ENCODE measurements around the gene NXNL1.

DNA sequence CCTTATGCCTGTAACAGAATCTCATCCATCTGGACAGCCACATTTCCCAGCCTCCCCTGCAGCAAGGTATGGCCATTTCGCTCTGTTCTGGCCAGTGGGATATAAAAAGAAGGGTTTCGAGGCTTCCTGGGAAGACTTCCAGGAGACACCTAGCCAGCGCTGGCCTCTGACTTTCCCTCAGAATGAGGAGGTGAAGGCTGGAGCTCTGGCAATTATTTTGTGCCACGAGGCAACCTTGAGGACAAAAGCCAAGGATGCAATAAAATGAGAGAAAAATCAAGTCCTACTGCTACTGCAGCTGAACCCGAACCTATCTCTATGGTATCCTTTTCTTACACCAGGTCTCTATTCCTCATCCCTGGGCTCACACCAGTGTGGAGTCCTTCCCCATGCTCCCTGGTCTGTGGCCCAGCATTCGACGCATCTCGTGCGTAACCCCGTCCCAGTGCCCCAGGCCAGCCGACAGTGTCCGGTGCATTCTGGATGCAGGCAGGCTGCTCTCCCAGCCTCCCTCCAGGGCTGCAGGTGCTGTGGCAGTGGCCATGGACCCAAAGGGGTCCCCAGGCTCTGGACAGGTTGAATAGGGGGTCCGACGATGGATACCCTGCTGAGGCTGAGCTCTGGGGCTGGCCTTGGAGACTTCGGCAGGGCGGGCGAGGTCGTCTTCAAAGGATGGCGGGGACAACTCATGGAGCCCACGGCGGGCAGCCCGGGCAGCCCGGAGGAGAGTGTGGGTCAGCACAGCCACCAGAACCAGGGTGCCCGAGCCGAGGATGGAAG lies 24.4 kb downstream of the NXNL1 start:
- TF ChIP-seq, protein P1, sequence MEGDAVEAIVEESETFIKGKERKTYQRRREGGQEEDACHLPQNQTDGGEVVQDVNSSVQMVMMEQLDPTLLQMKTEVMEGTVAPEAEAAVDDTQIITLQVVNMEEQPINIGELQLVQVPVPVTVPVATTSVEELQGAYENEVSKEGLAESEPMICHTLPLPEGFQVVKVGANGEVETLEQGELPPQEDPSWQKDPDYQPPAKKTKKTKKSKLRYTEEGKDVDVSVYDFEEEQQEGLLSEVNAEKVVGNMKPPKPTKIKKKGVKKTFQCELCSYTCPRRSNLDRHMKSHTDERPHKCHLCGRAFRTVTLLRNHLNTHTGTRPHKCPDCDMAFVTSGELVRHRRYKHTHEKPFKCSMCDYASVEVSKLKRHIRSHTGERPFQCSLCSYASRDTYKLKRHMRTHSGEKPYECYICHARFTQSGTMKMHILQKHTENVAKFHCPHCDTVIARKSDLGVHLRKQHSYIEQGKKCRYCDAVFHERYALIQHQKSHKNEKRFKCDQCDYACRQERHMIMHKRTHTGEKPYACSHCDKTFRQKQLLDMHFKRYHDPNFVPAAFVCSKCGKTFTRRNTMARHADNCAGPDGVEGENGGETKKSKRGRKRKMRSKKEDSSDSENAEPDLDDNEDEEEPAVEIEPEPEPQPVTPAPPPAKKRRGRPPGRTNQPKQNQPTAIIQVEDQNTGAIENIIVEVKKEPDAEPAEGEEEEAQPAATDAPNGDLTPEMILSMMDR (IDR thresholded peaks at IDR 0.05): no peak
- TF ChIP-seq POLR2AphosphoS5 (IDR thresholded peaks at IDR 0.05): no peak
- TF ChIP-seq POLR2A (IDR thresholded peaks at IDR 0.05): no peak
